ENCODE measurements around the gene FAM89A.

The FAM89A gene

DNA sequence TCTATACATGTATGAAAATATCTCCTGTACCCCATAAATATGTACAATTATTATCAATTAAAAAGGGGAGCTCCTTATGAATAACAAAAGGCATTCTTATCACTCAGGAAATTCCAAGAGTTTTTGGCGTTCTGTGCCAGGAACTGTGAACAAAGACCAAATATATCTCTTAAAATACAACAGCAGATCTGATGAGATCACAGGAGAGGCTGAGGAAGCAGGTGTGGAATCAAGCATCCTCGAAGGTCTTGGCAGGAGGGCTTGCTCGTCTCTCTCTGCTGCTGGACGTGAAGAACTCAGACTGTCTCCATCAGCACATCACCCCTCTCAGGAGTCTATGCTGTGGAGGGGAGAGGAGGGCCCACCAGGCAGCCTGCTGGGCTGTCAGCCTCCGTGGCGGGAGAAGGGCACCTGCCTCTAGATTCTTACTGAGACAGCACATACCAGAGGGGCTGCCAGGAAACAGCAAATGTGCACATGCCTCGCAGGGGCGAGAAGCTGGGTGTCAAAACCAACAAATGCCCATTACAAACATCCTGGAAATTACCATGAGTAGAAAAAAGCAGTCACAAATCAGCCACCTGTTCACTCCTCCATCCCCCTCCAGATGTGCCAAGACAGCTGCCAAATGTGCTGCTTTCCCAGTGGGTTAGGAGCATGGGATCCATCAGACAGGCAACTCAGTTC lies 30.8 kb upstream of the FAM89A start:
- H3K4me3 ChIP-seq (ENCODE audit: low read depth, low read length), result no peak overlapping the region
- no peaks in the 10 kb centered on the region for H3K27me3 ChIP-seq (replicated peaks)
- no peaks in the 10 kb centered on the region for H3K36me3 ChIP-seq (replicated peaks)
- in situ Hi-C loops (cut with HindIII; ENCODE audit: low pct_ligation_motif_present, low sequenced_read_pairs), result no loop called here
- no peak for DNase-seq
- no peak overlapping the region for H3K27ac ChIP-seq
- no peak for TF ChIP-seq CTCF (IDR thresholded peaks at IDR 0.05; ENCODE audit: low read depth, low read length, missing control alignments)

- in situ Hi-C loops (cut with HindIII; ENCODE audit: low pct_ligation_motif_present, low sequenced_read_pairs), result no loop called here
- no peak overlapping the region for H3K4me3 ChIP-seq (ENCODE audit: low read depth, low read length)
- TF ChIP-seq CTCF (IDR thresholded peaks at IDR 0.05; ENCODE audit: low read depth, low read length, missing control alignments), result no peak
- DNase-seq, result no peak
- no peaks in the 10 kb centered on the region for H3K36me3 ChIP-seq (replicated peaks)
- no peak overlapping the region for H3K27ac ChIP-seq
- H3K27me3 ChIP-seq (replicated peaks), result no peaks in the 10 kb centered on the region
Measured at GRCh38 chr1:231069333-231069732, 29.3 kb upstream of the FAM89A start.

DNA sequence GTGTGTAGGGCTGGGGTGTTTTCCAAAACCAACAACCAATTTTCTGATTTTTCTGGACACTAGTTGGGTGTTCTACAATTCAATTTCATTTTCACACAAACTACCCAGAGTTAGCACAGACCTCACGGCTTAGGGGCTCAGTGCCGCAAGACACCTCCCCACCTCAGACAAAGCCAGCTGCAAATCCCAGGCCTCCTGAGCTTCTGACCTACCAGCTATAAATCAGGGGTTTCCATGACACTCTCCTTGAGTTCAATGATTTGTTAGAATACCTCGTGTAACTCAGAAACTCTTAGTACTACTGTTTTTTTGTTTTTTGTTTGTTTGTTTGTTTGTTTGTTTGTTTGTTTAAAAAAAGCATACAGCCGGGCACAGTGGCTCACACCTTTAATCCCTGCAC lies 28.7 kb upstream of the FAM89A start:
- no peak for TF ChIP-seq CTCF (IDR thresholded peaks at IDR 0.05; ENCODE audit: low read depth, low read length, missing control alignments)
- in situ Hi-C loops (cut with HindIII; ENCODE audit: low pct_ligation_motif_present, low sequenced_read_pairs), result no loop called here
- H3K4me3 ChIP-seq (ENCODE audit: low read depth, low read length), result no peak overlapping the region
- H3K36me3 ChIP-seq (replicated peaks), result no peaks in the 10 kb centered on the region
- H3K27me3 ChIP-seq (replicated peaks), result no peaks in the 10 kb centered on the region
- H3K27ac ChIP-seq, result no peak overlapping the region
- no peak for DNase-seq

DNA sequence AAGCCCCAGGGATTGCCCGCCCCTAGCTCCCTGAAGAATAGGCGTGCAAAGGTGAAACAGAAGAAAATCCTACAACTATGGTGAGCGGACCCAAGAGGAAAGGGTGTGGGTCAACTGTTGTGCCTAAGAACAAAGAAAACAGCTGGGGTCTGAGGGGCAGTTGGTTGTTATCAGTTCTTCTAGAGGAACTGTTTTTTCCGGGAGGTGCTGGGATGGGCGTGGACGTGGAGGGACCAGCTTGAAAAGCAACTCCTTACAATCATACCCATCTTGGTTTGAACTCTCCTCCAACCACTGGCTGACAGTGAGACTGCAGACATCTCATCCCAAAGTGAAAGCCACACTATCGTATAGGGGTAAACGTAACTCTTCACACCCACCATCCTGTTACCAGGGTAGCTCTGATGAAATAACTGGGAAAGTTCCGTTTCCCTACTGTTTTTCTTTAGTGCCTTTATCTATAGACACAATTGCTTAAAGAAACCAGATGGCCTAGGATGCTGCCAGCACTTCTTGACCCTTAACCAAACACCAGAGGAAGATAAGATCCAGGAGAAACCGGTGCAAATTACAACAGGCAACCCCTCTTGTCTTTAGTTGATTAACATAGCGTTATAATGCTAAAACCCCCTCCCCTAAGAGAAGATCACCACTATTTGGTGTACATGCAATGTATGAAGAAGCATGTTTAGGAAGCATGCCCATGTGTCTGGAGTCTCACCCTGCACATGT lies 25.6 kb upstream of the FAM89A start:
- no peak for TF ChIP-seq CTCF (IDR thresholded peaks at IDR 0.05; ENCODE audit: low read depth, low read length, missing control alignments)
- Histone ChIP-seq H3K27ac (no peak overlapping the region), H3K36me3 (replicated peaks) (no peaks in the 10 kb centered on the region), H3K27me3 (replicated peaks) (no peaks in the 10 kb centered on the region), H3K4me3 (ENCODE audit: low read depth, low read length) (no peak overlapping the region)
- in situ Hi-C loops (cut with HindIII; ENCODE audit: low pct_ligation_motif_present, low sequenced_read_pairs), result no loop called here
- no peak for DNase-seq

DNA sequence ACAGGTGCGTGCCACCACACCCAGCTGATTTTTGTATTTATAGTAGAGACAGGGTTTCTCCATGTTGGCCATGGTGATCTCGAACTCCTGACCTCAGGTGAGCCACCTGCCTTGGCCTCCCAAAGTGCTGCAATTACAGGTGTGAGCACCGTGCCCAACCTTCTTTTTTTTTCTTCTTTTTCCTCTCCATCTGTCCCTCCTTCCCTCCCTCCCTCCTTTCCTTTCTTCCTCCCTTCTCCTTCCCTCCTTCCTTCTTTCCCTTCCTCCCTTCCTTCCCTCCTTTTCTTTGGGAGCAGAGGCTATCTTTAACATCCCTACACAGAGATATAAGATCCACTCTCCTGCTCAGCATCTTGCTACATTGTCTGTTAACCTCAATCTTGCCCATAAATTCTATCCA lies 24.4 kb upstream of the FAM89A start:
- Histone ChIP-seq H3K27me3 (replicated peaks) (no peaks in the 10 kb centered on the region), H3K27ac (no peak overlapping the region), H3K4me3 (ENCODE audit: low read depth, low read length) (no peak overlapping the region), H3K36me3 (replicated peaks) (no peaks in the 10 kb centered on the region)
- in situ Hi-C loops (cut with HindIII; ENCODE audit: low pct_ligation_motif_present, low sequenced_read_pairs), result no loop called here
- no peak for TF ChIP-seq CTCF (IDR thresholded peaks at IDR 0.05; ENCODE audit: low read depth, low read length, missing control alignments)
- no peak for DNase-seq
